ENCODE results near the gene OSM.

OSM gene

DNA sequence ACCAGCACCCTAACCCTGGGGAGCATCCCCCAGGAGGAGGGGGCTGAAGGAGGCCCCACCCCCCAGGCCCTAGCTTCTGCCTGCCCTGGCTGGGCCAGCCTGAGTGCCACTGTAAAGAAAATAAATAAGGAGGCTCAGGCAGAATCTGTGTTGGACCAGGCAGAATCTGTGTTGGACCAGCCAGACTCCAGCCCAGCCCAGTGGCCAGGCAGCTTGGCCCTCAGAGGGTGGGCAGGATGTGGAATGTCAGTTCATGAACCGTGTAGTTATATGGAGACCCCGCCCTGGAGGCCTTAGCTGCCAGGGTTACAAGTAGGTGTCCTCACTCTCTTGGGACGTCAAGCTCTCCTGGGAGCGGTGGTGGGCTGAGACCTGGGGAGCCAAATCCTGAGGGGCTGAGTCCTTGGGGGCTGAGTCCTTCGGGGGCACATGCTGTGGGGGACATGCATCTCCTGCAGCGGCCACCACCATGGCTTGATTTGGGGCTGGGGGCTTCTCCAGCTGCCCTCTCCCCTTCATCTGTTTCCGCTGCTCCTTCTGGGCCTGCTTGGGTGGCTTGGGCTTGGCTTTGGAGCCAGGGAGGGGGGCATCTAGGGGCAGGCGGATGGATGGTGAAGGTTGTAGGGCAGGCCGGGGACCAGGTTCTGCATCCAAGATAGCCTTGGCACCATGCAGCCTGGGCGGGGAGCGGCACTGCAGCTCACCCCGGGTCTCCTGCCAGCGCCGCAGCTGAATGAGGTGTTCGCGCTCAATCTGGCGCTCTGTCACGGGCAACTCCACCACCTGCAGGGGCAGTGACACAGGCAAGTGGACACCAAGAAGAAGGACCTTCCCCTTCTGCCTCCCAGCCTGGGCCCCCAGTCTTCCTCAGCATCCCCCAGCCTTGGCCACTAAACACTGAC, 25.7 kb upstream of the OSM start:
- TF ChIP-seq, protein P1, sequence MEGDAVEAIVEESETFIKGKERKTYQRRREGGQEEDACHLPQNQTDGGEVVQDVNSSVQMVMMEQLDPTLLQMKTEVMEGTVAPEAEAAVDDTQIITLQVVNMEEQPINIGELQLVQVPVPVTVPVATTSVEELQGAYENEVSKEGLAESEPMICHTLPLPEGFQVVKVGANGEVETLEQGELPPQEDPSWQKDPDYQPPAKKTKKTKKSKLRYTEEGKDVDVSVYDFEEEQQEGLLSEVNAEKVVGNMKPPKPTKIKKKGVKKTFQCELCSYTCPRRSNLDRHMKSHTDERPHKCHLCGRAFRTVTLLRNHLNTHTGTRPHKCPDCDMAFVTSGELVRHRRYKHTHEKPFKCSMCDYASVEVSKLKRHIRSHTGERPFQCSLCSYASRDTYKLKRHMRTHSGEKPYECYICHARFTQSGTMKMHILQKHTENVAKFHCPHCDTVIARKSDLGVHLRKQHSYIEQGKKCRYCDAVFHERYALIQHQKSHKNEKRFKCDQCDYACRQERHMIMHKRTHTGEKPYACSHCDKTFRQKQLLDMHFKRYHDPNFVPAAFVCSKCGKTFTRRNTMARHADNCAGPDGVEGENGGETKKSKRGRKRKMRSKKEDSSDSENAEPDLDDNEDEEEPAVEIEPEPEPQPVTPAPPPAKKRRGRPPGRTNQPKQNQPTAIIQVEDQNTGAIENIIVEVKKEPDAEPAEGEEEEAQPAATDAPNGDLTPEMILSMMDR (IDR thresholded peaks at IDR 0.05; ENCODE audit: low read depth, low read length, missing control alignments), result no peak
- H3K36me3 ChIP-seq (replicated peaks), result peaks cover 52% of the 10 kb centered on the region

DNA sequence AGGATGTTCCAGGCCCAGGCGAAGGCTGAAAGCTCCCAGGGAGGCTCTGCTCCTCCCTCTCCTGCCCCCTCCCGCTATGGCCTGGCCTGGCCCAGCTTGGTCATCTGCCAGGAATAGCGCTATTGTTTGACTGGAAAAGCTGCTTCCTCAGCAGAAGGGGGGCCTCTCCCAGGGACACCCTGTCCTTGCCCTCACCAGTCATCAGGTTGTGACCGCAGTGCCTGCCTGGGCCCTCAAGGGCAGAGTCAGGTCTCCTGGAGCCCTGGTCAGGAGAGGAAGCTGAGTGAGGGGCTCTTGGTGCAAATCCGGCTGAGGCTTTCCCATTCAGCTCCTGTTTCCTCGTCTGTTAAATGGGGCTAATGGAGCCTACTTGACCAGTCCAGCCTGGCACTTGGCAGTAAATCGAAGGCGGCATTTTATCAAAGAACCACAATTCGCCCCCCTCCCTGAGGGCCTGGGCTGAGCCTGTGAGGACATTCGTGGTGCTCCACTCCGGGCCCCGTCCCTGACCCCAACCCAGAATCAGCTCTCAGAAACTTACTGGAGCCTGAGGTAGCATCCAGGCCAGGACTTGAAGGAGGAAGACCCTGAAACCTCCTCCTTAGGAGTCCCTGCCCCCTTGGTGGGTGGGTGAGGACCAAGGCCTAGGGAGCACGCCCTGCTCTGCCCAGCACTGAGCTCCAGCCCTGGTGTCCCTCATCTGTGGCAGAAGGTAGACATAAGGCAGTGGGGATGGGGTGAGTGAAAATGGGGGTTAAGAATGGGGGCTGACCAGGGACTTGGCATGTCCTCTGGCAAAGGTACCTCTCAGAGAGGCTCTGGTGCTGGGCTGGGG, 24.6 kb upstream of the OSM start:
- peak; percentile 44 for DNase-seq
- no peak overlapping the region for H3K4me3 ChIP-seq (ENCODE audit: low read depth, low read length)
- TF ChIP-seq, protein P1 (IDR thresholded peaks at IDR 0.05; ENCODE audit: low read depth, low read length, missing control alignments), result no peak
- in situ Hi-C loops (cut with HindIII; ENCODE audit: low pct_ligation_motif_present, low sequenced_read_pairs), result no loop called here
- H3K36me3 ChIP-seq (replicated peaks), result peaks cover 42% of the 10 kb centered on the region
- no peaks in the 10 kb centered on the region for H3K27me3 ChIP-seq (replicated peaks)
- H3K27ac ChIP-seq, result no peak overlapping the region

More for the DNA sequence above, 25.7 kb upstream of the OSM start:
- Histone ChIP-seq H3K27me3 (replicated peaks) (no peaks in the 10 kb centered on the region), H3K4me3 (ENCODE audit: low read depth, low read length) (no peak overlapping the region), H3K27ac (no peak overlapping the region)
- in situ Hi-C loops (cut with HindIII; ENCODE audit: low pct_ligation_motif_present, low sequenced_read_pairs), result no loop called here
- no peak for DNase-seq

GRCh38 chr22:30290342-30291057, 23.8 kb upstream of the OSM start:
- in situ Hi-C loops (cut with HindIII; ENCODE audit: low pct_ligation_motif_present, low sequenced_read_pairs), result no loop called here
- no peak overlapping the region for H3K27ac ChIP-seq
- TF ChIP-seq, protein P1 (IDR thresholded peaks at IDR 0.05; ENCODE audit: low read depth, low read length, missing control alignments), result no peak
- H3K36me3 ChIP-seq (replicated peaks), result peaks cover 34% of the 10 kb centered on the region
- no peaks in the 10 kb centered on the region for H3K27me3 ChIP-seq (replicated peaks)
- DNase-seq, result peak; percentile 56
- H3K4me3 ChIP-seq (ENCODE audit: low read depth, low read length), result no peak overlapping the region

DNA sequence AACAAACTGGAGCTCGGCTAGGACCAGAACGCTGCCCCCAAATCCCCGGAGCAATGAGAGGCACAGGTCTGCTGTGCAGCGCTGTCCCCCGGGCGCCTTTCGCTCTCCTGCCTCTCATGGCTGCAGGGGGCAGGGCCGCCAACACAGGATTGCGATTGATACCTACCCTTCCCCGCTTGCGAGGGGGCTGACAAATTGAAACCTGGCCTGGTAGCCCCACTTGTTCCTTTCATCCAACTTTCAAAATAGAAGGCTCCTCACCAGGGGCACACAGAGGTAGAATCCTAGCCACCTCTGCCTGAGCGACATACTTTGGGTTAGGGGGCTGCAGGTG, 23.3 kb upstream of the OSM start:
- no peak overlapping the region for H3K27ac ChIP-seq

More for the DNA sequence above, 23.3 kb upstream of the OSM start:
- in situ Hi-C loops (cut with HindIII; ENCODE audit: low pct_ligation_motif_present, low sequenced_read_pairs), result no loop called here
- Histone ChIP-seq H3K4me3 (ENCODE audit: low read depth, low read length) (peak overlapping the region; percentile 46), H3K27me3 (replicated peaks) (no peaks in the 10 kb centered on the region), H3K36me3 (replicated peaks) (peaks cover 29% of the 10 kb centered on the region)
- TF ChIP-seq, protein P1 (IDR thresholded peaks at IDR 0.05; ENCODE audit: low read depth, low read length, missing control alignments), result no peak
- no peak for DNase-seq
